Hepatocyte (in vitro differentiated cells): ENCODE results near the gene UBE2E1. TPM values are rescaled to one million over a fixed set of nuclear protein-coding genes. Genes with fewer than 3 reads are reported as not detected.
"Not testable (repeated sequence)": the region's sequence is repeated elsewhere in the genome, so short reads cannot be mapped to it uniquely, and the experiment has no call there.

Source experiments
- DNase-seq: peaks from one replicate; pipeline ENCODE4 v3.0.0-alpha.2; 2016; ENCODE audit warnings: low spot score
- H2AFZ ChIP-seq: fragments of 200-600 bp; sonication (generic); 2 replicates; pipeline ENCODE4 v1.6.0; 2016; ENCODE audit warnings: antibody characterized with exemption, mild to moderate bottlenecking
- H3K27ac ChIP-seq: fragments of 200-600 bp; sonication (generic); 2 replicates; pipeline ENCODE4 v1.5.1; 2016; ENCODE audit warnings: mild to moderate bottlenecking
- H3K27me3 ChIP-seq: fragments of 200-600 bp; sonication (generic); 2 replicates; pipeline ENCODE4 v1.6.1; 2016
- H3K36me3 ChIP-seq: fragments of 200-600 bp; sonication (generic); replicated peaks from 2 replicates; pipeline ENCODE4 v1.5.1; 2016; ENCODE audit warnings: low read depth; ENCODE audit not compliant: insufficient read depth
- H3K4me1 ChIP-seq: fragments of 200-600 bp; sonication (generic); 2 replicates; pipeline ENCODE4 v1.5.1; 2016; ENCODE audit warnings: mild to moderate bottlenecking, moderate library complexity; ENCODE audit not compliant: insufficient read depth
- H3K4me2 ChIP-seq: fragments of 200-600 bp; sonication (generic); 2 replicates; pipeline ENCODE4 v1.6.0; 2016
- H3K4me3 ChIP-seq: fragments of 200-600 bp; sonication (generic); 2 replicates; pipeline ENCODE4 v1.5.1; 2016; ENCODE audit warnings: mild to moderate bottlenecking
- H3K79me2 ChIP-seq: fragments of 200-600 bp; sonication (generic); 2 replicates; pipeline ENCODE4 v1.6.0; 2017; ENCODE audit warnings: mild to moderate bottlenecking
- H3K9me2 ChIP-seq: fragments of 200-600 bp; sonication (generic); replicated peaks from 2 replicates; pipeline ENCODE4 v1.6.0; 2017; ENCODE audit warnings: mild to moderate bottlenecking; ENCODE audit not compliant: insufficient read depth
- H3K9me3 ChIP-seq: fragments of 200-600 bp; sonication (generic); 2 replicates; pipeline ENCODE4 v1.5.1; 2016; ENCODE audit warnings: low read depth, mild to moderate bottlenecking
- H4K20me1 ChIP-seq: fragments of 200-600 bp; sonication (generic); 2 replicates; pipeline ENCODE4 v1.6.0; 2016; ENCODE audit warnings: mild to moderate bottlenecking; ENCODE audit not compliant: insufficient read depth, poor library complexity, severe bottlenecking
- EZH2 ChIP-seq: fragments of 200-600 bp; sonication (generic); IDR thresholded peaks from 2 replicates; pipeline ENCODE4 v1.6.1; 2016; ENCODE audit warnings: antibody characterized with exemption, mild to moderate bottlenecking, borderline replicate concordance
- EZH2phosphoT487 ChIP-seq: fragments of 200-600 bp; sonication (generic); IDR thresholded peaks from one replicate; pipeline ENCODE4 v1.6.1; 2018; ENCODE audit warnings: antibody characterized with exemption, mild to moderate bottlenecking, low read depth, moderate library complexity; ENCODE audit not compliant: unreplicated experiment, severe bottlenecking
- WGBS: methylation state at CpG from one replicate; pipeline ENCODE4 v1.1.6; 2016; ENCODE audit warnings: low lambda C conversion rate; ENCODE audit errors: missing lambda C conversion rate; 5-methylcytosine and 5-hydroxymethylcytosine counted together
- polyA plus RNA-seq: library from polyadenylated mRNA; unstranded; fragments of >200 nt; fragmentation: Nextera tagmentation; extraction: Ambion mirVana; gene quantifications from 2 replicates; pipeline ENCODE4 v1.2.1, GENCODE V29; 2016
- total RNA-seq: library from RNA; depleted of rRNA; stranded (reverse); fragments of >200 nt; gene quantifications from 2 replicates; pipeline ENCODE4 v1.2.3, GENCODE V29; 2014
- TF ChIP-seq, protein P1 (sequence below): fragments of 200-600 bp; sonication (generic); IDR thresholded peaks from 2 replicates; pipeline ENCODE4 v1.5.1; 2016; ENCODE audit warnings: antibody characterized with exemption, mild to moderate bottlenecking; ENCODE audit not compliant: poor library complexity

The UBE2E1 gene
- total and polyA plus RNA-seq, 2 experiments from 2014 or later: 20.8 to 179 TPM

DNA sequence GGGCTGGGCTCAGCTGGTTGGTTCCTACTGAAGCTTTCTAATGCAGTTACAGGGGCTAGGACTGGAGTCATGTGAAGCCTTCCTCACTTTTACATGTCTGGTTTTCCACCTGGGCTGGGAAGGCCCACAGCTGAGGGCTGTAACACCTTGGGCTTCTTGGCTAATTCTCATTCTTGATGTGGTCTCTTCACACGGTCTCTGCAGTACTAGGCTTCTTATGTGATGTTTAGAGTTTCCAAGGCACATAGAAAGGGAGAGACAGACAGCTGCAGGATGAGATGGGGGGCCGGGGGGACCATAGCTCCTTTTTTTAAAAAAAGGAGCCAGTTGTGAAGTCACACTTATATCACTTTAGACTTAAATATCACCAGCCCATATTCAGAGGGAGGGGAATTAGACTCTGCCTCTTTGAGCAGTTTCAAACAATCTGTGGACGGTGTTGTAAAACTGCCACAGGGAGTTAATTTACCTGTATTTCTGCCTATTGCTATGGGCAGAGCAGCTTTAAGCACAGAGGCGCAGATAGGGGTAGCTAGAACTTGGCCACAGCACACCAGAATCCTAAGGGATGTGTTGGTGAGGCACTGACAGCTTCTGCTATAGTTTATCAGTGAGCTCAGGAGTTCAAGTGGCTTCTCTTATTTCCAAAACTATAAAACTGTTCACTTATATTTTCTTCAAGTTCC is 64.4 kb downstream of the UBE2E1 start:
- H3K27ac ChIP-seq: no peak overlapping the region
- no peak overlapping the region for H3K4me3 ChIP-seq
- H4K20me1 ChIP-seq: peaks cover 59% of the 10 kb centered on the region
- no peak overlapping the region for H3K4me2 ChIP-seq
- no peaks in the 10 kb centered on the region for H3K9me2 ChIP-seq
- H3K27me3 ChIP-seq: no peaks in the 10 kb centered on the region
- 68% methylated on average over 4 of the region's 4 CpGs for WGBS
- peaks cover 72% of the 10 kb centered on the region for H3K79me2 ChIP-seq
- H2AFZ ChIP-seq: no peak overlapping the region
- H3K4me1 ChIP-seq: peaks cover 26% of the 10 kb centered on the region
- TF ChIP-seq EZH2 (no peak), EZH2phosphoT487 (no peak)
- no peaks in the 10 kb centered on the region for H3K9me3 ChIP-seq
- peak; percentile 18 for DNase-seq
- no peaks in the 10 kb centered on the region for H3K36me3 ChIP-seq

DNA sequence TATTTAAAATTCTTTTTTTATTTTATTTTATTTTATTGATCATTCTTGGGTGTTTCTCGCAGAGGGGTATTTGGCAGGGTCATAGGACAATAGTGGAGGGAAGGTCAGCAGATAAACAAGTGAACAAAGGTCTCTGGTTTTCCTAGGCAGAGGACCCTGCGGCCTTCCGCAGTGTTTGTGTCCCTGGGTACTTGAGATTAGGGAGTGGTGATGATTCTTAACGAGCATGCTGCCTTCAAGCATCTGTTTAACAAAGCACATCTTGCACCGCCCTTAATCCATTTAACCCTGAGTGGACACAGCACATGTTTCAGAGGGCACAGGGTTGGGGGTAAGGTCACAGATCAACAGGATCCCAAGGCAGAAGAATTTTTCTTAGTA is 64.9 kb downstream of the UBE2E1 start:
- peaks cover 59% of the 10 kb centered on the region for H4K20me1 ChIP-seq
- H3K4me3 ChIP-seq, H3K4me2 ChIP-seq, H3K36me3 ChIP-seq, H2AFZ ChIP-seq, DNase-seq, H3K27ac ChIP-seq, H3K9me2 ChIP-seq, H3K27me3 ChIP-seq, H3K9me3 ChIP-seq: not testable (repeated sequence)
- H3K4me1 ChIP-seq: peaks cover 21% of the 10 kb centered on the region
- WGBS: 66% methylated on average over 3 of the region's 5 CpGs
- H3K79me2 ChIP-seq: peaks cover 72% of the 10 kb centered on the region

DNA sequence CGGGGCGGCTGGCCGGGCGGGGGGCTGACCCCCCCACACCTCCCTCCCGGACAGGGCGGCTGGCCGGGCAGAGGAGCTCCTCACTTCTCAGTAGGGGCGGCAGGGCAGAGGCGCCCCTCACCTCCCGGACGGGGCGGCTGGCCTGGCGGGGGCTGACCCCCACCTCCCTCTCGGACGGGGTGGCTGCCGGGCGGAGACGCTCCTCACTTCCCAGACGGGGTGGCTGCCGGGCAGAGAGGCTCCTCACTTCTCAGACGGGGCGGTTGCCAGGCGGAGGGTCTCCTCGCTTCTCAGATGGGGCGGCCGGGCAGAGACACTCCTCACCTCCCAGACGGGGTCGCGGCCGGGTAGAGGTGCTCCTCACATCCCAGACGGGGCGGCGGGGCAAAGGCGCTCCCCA is 65.6 kb downstream of the UBE2E1 start:
- no CpG with 5 or more reads among the region's 34 CpGs for WGBS
- H3K36me3 ChIP-seq, H3K9me3 ChIP-seq, H2AFZ ChIP-seq, H3K4me2 ChIP-seq, H3K4me3 ChIP-seq, H3K27me3 ChIP-seq, H3K27ac ChIP-seq, DNase-seq, H3K9me2 ChIP-seq: not testable (repeated sequence)
- H3K4me1 ChIP-seq: peaks cover 14% of the 10 kb centered on the region
- peaks cover 59% of the 10 kb centered on the region for H4K20me1 ChIP-seq
- peaks cover 74% of the 10 kb centered on the region for H3K79me2 ChIP-seq

DNA sequence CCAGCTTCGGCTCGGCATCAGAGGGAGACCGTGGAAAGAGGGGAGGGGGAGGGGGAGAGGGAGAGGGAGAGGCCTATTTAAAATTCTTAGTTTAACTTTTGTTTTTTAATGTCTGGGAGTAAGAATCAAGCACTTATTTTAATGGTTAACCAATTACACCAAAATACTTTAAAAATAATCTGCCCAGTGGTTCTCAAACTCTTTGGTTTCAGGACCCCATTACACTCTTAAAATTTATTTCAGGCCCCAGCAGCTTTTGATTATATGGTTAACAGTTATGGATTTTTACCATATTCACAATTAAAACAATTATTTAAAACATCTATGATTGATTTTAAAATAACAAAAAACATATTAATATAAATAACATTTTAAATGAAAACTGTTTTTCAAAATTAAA is 66.6 kb downstream of the UBE2E1 start:
- H3K9me2 ChIP-seq: no peaks in the 10 kb centered on the region
- H3K4me2 ChIP-seq: no peak overlapping the region
- no peak for DNase-seq
- no CpG with 5 or more reads among the region's 3 CpGs for WGBS
- peaks cover 78% of the 10 kb centered on the region for H3K79me2 ChIP-seq
- H2AFZ ChIP-seq: no peak overlapping the region
- peaks cover 61% of the 10 kb centered on the region for H4K20me1 ChIP-seq
- no peak overlapping the region for H3K4me3 ChIP-seq
- peaks cover 9% of the 10 kb centered on the region for H3K4me1 ChIP-seq
- no peaks in the 10 kb centered on the region for H3K9me3 ChIP-seq
- no peak for TF ChIP-seq EZH2
- TF ChIP-seq, protein P1, sequence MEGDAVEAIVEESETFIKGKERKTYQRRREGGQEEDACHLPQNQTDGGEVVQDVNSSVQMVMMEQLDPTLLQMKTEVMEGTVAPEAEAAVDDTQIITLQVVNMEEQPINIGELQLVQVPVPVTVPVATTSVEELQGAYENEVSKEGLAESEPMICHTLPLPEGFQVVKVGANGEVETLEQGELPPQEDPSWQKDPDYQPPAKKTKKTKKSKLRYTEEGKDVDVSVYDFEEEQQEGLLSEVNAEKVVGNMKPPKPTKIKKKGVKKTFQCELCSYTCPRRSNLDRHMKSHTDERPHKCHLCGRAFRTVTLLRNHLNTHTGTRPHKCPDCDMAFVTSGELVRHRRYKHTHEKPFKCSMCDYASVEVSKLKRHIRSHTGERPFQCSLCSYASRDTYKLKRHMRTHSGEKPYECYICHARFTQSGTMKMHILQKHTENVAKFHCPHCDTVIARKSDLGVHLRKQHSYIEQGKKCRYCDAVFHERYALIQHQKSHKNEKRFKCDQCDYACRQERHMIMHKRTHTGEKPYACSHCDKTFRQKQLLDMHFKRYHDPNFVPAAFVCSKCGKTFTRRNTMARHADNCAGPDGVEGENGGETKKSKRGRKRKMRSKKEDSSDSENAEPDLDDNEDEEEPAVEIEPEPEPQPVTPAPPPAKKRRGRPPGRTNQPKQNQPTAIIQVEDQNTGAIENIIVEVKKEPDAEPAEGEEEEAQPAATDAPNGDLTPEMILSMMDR: no peak
- no peak for TF ChIP-seq EZH2phosphoT487
- H3K36me3 ChIP-seq: no peaks in the 10 kb centered on the region
- H3K27ac ChIP-seq: no peak overlapping the region
- H3K27me3 ChIP-seq: no peaks in the 10 kb centered on the region

DNA sequence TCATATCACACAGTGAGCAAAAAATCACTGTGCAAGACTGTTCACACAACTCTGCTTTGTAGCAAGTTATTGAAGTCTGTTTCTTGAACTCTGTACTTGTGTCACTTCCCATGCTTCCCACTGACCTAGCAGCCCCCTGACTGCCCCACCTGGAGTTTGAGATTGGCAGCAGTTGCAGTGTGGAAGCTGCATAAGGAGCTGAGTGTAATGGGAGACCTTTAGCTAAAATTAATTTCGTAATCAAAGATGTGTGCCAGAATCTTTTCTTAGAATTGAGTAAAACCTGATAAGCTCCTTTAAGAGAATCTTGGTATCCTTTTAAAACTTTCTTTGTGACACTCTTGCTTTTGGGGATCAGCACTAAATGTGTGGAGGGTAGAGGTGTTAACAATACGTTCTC is 68.2 kb downstream of the UBE2E1 start:
- Histone ChIP-seq H3K79me2 (peaks cover 79% of the 10 kb centered on the region), H3K4me1 (peaks cover 9% of the 10 kb centered on the region), H4K20me1 (peaks cover 55% of the 10 kb centered on the region), H3K4me3 (no peak overlapping the region), H3K9me3 (no peaks in the 10 kb centered on the region), H3K27me3 (no peaks in the 10 kb centered on the region), H3K27ac (no peak overlapping the region), H3K4me2 (no peak overlapping the region), H3K36me3 (no peaks in the 10 kb centered on the region), H3K9me2 (no peaks in the 10 kb centered on the region), H2AFZ (no peak overlapping the region)
- 96% methylated on average over 2 of the region's 2 CpGs for WGBS
- no peak for TF ChIP-seq EZH2
- TF ChIP-seq EZH2phosphoT487: no peak
- TF ChIP-seq, protein P1: no peak
- DNase-seq: no peak
